ENCODE results near the gene CHST8.

CHST8 gene

DNA sequence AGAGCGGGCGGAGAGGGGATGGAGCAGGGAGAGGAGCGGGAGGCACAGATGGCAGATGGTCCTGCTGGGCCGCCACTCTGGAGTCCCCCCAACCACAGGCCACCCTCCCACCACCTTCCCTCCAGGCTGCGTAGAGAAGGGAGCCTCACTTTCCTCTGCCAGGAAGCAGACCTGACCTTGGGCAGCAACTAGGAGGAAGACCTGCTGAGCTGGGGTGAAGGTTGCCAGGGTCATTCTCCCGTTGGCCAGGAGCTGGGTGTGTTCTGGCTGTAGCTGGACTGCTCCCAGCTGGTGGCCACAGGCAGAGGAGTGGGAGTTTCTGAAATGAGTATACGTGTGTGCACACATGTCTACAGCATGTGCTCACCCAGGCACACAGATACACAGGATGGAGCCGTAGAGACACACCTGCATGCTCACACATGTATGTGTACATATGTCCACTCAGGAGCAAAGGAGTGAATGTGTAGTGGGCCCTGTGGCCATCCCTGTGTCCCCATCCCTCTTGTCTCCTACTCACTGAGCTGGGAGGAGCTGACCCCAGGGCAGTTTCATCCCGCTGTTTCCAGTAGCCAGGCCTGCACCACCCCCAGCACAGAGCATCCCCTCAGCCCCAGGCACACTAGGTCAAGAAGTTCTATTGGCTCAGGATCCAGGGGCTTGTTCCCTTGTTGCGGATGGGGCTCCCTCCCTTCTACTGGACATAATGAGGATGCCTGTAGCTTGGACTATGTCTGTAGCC lies 53.0 kb downstream of the CHST8 start:
- DNase-seq: no peak

DNA sequence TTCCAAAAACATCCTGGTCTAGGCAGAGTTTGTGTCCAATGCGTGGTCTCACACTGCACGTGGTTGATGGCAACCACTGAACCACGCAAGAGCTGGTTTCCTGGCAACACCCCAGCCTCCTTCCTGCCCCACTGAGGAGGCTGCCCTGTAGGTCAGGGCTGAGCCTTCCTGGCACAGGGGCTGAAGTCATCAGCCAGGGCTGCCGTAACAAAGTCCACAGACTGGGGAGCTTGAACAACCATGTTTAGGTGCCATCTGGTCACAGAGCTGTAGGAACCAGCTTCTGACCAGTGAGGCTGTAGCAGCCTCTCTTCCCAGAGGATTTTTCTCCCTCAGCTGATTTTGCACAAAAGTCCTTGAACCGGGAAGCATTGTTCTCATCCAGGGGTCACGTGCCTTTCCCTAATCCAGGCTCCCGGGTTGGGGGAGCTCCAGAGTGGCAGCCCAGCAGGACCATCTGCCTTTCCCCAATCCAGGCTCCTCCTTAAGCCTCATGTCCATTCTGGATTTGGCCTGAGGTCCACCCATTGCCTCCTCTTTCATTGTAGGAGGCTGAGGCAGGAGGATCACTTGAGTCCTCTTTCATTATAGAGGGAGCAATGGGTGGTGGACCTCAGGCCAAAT lies 53.9 kb downstream of the CHST8 start:
- no peak for DNase-seq

DNA sequence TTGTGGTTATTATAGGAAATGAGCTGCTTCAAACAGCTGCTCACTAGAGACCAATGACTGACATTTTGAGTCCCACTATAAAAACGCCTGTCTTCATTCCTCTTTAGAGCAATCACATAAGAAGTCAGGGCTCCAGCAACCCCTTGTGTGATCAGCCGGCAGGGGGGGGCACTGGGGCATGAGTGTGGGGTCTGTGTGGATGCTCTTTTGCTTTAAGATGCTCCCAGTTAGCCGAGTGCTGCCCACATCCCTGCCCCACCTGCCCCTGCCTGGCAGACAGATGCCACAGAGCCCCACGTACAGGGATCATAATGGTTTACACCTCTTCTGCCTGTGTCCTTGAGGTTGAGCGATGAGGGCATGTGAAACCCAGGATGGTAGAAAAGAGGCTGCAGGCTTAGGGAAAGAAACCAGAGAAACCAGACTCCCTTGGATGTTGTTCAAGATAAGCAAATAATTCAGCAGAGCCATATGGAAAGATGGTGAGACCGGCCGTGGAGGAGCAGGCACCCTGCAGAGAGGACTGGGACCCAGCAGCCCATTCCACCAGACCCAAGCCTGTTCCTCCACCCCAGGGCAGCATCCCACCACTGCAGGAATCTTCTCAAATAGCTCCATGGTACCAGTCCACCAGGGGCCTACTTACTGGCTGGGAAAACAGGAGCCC lies 55.4 kb downstream of the CHST8 start:
- DNase-seq: no peak

DNA sequence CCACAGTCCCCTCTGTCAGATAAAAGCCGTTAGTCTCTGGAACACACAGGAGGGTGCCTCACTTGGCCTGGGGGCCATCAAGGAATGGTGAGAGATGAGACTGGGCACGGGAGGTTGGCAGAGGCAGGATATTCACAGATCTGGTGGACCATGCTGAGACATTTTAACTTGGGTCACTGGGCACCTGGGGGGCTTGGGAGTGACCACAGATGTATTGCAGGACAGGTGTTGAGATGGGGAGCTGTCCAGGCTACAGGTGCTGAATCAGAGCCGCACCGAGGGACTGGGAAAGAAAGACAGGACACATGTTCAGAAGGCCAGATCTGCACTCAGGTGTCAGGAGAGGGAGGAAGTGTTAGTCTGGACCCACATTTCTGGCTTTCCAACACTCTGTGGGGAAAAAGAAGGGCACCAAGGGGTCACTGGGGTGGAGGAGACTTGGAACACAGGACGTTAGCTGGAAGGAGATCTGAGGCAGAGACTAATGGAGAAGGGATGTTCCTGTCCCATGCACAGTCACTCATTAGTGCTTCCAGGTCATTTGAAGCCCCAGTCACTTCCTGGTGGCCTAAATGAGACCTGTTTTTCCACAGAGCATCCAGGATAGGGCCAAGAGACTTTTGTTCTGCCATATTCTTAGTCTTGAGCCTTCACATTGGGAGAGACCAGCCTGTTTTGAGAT lies 56.1 kb downstream of the CHST8 start:
- no peak for DNase-seq

DNA sequence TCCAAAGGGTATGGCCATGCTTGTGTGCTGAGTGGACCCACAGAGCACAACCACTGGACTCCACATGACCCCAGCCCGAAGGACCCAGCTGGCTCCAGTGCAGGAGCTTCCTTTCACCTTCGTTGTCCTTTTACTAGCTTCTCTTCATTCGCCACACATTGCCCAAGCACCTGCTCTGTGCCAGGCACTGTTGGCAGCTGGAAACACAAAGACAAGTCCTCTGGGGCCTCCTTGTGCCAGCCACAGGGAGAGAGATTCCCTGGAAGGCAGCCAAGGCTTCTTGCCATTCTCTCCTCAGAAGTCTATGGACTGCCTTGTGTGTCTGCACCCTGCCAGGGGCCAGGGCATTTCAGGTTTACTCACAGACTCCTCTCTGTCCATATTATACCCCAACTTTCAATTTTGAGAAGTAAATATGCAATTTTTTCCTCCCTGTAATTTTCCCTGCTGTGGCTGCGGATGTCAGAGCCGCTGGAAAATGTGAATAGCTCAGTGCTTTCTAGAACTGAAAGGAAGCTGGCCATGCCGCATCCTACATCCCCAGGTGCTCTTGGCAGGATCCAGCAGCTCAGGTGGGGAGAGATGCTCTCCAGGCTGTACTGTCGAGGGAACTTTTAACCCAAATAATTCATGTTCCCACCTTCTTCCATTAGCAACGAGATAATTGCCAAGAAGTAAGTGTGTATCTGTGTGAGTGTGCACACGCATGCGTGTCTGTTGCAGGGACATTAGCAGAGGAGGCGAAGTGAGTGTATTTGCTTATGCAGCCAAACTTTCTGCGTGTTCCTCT lies 57.2 kb downstream of the CHST8 start:
- no peak for DNase-seq

DNA sequence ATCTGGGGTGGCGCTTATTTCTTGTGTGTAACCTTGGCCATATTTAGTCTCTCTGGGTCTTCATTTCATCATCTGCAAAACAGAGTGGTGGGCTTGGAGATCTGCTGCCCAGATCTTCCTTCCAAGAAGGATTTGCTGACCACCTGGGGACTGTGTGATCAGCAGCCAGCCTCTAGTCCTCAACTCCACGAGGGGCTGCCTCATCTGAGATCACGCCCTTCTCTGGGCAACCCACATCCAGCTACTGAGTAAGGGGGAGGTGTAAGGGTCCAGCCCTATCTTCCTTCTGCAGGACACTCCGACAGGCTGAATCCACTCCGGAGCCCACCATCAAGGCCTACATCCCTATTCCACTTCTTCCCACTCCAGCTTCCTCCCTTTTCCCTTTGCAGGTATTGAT lies 57.9 kb downstream of the CHST8 start:
- no peak for DNase-seq

DNA sequence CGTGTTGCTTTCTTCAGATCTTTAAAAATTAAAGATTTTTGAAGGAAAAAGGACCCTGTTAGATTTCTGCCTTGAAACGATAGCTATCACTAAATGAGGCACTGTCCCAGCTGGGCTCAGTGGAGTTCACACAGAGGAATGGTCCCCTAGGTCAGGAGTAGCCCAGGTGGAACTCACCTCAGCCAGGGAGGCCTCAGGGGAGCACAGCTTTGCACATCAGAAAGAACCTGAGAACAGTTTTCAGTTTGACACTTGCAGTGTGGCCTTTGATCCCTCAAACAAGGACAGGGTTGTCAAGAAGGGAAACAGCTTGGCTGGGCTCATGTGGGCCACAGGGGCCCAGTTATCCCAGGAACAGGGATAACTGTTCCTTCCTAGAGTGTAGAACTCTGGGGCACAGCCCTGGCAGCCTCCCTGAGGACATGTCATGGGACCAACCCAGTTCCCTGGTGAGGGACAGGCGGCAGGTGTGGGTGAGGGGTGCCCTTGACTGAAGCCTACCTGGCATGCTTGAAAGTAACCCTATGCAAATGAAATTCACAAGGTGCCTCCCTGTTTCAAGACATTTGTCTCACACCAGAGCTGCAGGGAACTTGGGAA lies 59.4 kb downstream of the CHST8 start:
- no peak for DNase-seq

DNA sequence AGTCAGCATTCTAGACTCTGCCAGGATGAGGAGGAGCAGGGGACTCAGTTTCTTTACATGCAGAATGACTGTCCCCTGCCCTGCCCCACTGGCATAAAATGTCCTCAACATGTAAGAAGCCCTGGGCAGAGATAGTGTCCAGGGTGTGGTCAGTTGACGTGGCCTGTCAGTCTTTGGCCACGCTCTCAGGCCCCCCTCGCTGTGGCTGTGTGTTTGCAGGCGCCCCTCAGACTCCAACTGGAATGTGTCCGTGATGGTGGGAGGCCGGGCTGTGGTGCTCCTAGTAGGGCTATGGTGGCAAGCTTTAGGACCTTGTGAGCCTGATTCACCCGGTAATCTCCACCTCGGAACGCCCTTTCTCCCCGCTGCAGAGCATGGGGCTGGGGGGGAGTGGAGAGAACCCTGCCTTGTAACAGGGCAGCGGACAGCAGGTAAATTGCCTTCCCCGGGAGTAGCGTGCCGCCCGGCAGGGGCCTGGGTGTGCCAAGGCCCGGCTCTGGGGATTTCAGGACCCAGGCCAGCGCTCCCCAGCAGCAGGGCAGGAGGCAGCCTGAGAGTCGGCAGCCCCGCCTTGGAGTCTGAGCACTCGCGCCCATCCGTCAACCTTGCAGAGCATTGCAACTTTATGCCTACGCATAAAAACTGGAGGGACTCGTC lies 62.3 kb downstream of the CHST8 start:
- DNase-seq: peak in 2 of 4 experiments; percentile 13 to 38

DNA sequence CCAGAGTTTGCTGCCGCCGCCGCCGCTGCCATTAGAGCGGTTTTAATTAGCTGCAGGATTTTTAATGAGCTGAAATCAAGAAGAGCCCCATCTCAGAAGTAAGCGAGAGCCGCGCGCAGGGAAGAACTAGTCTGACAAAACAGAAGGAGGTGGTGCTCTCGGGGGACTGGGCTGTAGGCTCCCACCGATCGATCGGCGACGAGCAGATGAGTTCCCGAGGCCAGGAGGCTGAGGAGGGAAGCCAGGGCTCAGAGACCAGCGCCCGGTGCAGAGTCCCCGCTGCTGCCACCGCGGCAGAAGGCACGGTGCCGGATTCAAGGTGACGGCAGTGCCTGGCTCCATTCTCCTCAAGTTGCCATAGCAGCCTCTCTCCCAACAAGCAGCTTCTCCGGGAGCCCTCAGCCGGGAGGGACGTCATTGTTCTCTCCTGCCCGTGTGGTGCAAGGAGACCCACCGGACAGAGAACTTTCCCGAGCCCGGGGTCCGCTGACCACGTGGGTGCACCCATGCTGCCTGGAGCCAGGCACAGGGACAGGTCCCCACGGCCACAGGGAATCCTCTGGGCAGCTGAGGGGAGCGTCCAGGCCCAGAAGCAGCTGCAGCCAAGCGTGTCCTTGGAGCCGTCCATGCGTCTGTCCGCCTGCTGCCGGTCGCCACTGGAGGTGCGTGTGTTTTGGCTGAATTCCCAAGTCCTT lies 62.9 kb downstream of the CHST8 start:
- no peak for DNase-seq

DNA sequence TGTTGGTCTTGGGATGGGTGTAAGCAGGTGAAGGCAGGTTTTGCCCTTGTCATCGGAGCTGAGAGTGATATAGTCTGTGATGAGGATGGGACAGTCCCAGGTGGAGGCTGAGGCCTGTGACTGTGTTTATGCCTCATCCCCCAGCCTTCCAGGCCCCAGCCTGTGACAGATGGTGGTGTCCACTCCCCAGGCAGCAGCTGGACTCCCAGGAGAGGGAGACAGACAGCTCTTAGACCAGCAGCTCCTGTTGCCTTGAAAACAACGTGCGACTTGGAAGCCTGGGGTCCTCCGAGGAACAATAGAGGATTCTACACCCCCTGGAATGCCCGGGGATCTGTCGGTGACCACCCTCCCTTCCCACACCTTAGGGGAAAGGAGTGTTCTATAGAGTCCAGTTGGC lies 63.8 kb downstream of the CHST8 start:
- DNase-seq: no peak

DNA sequence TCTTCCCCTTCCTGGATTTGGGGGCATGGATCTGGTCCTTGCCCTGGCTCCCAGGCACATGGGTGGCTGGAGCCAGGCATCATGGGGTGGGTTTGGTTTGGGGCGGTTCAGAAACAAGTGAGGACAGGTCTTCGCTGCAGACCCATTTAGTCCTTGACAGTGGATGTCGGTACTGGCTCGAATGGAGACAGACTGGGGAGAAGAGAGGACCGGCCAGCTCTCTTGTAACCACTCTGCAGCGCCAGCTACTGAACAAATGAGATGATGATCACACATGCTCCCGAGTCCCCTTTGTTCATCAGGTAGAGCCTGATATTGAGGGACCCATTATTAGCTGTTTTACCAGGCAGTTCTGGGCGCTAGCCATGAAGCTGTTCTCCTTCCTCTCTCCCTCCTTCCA lies 64.5 kb downstream of the CHST8 start:
- no peak for DNase-seq

DNA sequence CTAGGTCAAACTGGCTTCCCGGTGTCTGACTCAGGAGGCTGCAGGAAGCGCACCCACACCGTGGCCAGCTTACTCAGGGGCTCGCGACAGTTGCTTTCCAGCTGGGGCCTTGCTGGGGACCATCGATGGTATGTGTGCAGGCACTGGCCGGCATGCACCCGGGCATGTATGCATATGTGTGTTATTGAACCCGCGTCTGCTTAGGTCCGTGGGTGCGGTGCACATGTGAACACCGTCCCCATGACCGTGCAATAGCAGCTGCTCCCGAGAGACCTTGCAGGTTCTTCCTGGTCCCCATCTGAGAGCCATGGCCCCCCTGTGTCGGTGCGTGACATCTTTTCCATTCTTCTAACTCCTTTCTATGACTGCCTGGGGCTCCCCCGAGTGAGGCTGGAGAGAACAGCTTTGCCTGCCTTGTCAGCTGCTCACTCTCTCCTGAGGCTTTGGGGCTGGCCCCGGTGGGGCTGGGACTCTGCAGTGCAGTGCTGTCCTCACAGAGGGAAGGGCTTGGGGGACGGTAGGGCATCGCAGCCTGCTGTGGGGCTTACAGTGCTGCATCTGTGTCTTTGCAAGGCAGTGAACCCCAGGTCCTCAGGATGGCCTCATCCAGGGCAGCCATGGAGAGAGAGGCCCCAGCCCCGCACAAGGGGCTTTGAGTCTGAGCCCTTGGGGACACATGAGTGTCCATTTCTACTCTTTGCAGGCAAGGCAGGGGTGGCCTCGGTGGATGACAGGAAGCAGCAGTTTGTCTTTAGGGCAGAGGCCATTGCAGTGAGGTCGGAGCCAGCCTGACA lies 65.1 kb downstream of the CHST8 start:
- DNase-seq: no peak

DNA sequence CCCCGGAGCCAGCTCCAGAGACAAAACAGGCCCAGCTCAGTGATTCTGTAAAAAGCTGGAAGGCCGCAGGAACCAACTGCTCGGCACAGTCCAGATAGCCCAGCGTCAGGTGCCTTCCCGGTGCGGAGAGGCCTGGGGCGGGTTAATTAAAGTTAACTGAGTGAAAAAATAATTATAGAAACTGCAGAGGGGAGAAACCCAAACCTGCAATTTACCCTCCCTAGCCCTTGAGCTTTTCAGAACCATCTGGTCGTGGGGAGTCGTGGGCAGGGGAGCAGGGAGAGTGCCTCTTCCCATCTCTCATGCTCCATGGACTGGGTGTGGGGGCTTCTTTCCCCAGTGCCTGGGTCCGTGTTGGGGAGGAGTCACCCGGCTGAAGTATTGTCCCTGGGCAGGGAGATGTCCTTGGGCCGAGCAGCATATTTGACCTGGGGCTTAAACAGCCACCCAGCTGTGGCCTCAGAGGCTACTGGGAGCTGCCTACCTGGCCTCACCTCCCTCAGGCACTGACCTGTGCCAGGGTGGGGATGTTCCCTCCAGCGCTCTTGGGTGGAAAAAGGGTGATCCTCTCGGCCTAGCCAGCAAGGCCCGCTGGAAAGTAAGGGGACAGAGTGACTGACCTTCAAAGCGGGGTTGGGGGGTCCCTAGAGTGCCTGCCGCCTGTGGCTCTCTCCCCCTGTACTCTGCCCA lies 65.9 kb downstream of the CHST8 start:
- DNase-seq: no peak

DNA sequence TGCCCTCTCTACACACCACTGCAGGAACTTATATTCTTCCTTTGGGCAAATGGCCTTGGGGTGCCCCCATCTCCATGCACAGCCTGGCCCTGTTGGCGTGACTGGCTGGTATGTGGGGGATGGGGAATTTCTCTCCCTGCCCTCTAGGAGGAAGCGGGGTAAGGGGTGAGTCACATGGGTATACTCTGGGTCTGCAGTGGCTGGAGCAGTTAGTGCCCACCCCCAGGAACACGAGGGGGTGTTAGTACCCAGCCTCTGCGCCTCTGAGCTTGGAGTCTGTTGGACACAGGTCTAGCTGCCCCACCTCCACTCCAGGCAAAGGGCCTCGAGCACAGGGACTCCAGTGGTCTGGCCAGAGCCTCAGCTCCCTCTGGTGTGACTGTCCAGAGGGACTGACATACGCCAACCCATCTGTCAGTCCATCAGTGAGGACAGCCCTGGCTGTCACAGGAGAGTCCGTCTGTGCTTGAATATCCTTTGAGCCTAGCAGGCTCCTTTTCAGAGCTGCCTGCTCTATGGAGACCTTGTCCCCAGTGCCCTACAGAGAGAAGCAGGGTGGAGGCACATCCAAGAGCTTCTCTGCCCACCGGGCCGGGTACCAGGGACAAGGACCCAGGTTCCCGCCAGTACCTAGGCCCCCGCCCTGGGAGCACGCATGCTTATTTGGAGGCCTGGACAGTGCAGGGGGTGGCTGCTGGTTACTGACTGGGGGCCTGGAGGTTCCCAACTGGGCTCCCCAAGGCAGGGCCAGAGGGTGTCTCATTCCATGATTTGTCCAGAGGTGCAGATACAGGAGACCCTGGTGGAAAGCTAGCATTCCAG lies 66.6 kb downstream of the CHST8 start:
- DNase-seq: no peak

DNA sequence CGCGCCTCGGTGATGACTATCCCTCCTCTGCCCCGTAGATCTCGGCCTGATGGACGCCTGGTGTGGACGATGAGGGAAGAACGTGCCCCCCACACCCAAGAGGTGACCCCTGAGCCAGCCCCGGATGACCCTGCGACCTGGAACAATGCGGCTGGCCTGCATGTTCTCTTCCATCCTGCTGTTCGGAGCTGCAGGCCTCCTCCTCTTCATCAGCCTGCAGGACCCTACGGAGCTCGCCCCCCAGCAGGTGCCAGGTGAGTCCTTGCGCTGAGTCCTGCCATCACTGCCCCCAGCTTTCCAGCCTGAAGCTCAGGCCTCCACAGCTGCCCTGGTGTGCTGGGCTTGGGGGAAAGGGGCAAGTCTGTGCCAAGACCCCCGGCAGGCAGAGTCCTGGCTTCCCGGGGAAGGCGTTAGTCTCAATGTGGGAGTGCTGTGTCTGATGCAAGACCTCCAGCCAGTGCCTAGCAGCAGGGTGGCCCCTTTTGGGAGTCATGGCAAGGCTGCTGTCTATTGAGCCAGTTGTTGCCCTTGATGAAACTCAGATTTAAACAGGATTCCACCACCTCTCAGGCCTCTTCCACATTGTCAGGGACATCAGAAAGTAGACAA lies 67.5 kb downstream of the CHST8 start:
- DNase-seq: no peak

DNA sequence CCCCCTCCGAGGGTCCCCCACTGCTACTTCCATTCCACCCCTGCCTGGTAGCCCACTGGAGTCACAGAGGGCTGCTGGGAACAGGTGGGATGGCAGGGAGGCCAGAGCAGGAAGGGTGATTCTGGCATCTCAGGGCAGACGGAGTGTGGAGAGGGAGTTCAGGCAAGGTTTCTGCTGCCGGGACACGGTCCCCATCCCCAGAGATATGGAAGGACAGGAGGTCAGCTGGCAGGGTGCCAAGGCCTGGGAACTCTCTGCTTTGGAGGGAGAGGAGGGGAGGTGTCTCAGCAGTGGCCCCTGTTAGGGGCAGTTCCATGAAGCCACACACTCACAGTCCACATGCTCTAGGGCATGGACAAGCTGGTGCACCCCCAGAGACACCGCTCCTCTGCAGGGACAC lies 68.1 kb downstream of the CHST8 start:
- DNase-seq: no peak

DNA sequence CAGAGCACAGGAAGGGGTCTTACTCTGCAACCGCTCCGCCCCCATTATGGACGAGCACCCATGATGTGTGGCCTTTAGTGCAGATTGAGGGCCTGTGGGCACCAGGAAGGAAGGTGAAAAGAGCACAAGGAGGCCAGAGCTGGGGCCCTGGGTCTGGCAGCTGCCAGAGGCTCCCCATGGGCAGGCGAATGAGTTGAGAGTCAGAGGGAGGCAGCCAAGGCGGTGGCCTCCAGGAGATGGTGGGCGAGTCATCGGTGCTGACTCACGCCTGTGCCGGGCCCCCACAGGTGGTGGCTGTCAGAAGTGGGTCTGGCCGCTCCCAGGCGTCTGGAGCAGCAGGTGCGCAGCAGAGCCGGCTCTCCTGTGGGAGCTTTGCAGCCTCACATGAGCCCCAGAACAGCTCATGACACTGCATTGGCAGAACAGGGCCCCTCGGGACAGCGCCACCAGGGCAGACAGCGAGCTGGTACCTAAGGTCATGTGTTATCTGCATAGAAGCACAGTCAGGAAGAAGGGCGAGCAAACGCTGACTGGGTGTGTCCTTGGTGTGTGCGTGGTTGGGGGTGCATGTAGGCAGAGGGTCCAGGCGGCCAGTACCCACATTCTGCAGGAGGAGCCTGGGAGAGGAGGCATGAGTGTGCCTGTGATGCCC lies 68.8 kb downstream of the CHST8 start:
- DNase-seq: no peak

DNA sequence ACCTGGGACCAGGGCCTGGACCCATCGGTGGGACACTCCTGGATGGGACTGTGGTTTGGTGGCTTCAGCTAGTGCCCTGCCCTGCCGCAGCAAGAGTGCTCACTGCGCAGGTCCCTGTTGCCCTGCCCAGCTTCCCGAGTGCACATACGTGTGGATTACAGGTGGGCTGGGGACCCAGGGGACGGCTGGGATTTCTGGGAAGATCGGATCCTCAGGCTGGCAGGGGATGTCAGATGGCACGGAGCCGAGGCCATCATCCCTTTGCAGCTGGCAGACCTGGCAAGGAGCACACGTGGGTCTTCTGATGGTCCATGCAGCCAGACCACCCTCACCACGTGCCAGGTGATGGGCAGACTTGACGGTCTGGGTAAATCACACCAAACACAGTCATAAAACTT lies 69.3 kb downstream of the CHST8 start:
- DNase-seq: no peak
